K562 (cell line): Measurements from ENCODE around the gene PTPRE. TPM values are rescaled to one million over a fixed set of nuclear protein-coding genes. Genes with fewer than 3 reads are reported as not detected.

Experiments used
- ATAC-seq: fragments of 200-7000 bp; cut with Tn5 transposase; 3 replicates; pipeline ENCODE4 v1.9.1; 2020; ENCODE audit warnings: moderate library complexity
- BruUV-seq: library from RNA; stranded (reverse); fragments of 400-500 nt; replicated peaks from 2 replicates; lab custom pipeline; 2021; lab: Mats Ljungman, UMichigan
- CTCF ChIA-PET: fragments of 300-600 bp; formaldehyde crosslinking; extraction: SDS; loops from one replicate; lab custom pipeline; 2021; ENCODE audit warnings: low intra/inter-chr PET ratio; lab: Yijun Ruan, JAX
- POLR2A ChIA-PET: fragments of 300-600, 350-650 bp; sonication (Branson Sonifier 250); formaldehyde crosslinking; extraction: SDS; loops from one replicate; lab custom pipeline; 2021; ENCODE audit warnings: antibody characterized with exemption, inconsistent platforms; lab: Yijun Ruan, JAX
- DNase-seq, 4 experiments: peaks; one replicate each; pipeline versions ENCODE4 v3.0.0 to v3.0.0-alpha.2; 2011 to 2018; ENCODE audit warnings: low spot score in 3 of 4, mixed read lengths in 3 of 4; ENCODE audit errors: extremely low read depth in 1 of 4
- FAIRE-seq: peaks from 2 replicates; lab custom pipeline; 2011; peaks lifted over from hg19 to GRCh38; lab: Jason Lieb, UNC
- H2AFZ ChIP-seq: 2 replicates; pipeline ENCODE4 v1.6.0; 2011; ENCODE audit warnings: low read depth, low read length, control low read depth, inconsistent platforms
- H3K27ac ChIP-seq: fragments of 200-600 bp; 3 replicates; pipeline ENCODE4 v1.8.0; 2011; ENCODE audit warnings: low read depth, mild to moderate bottlenecking, control low read depth, inconsistent platforms, low read length, moderate library complexity, mixed read lengths; ENCODE audit errors: extremely low read depth
- H3K27me3 ChIP-seq, 2 experiments: fragments of 300-600 bp in 1 of 2; 2 replicates in 1 of 2; 3 replicates in 1 of 2; pipeline versions ENCODE4 v1.6.0 to v1.8.0; 2011; ENCODE audit warnings: inconsistent platforms in 2 of 2, low read length in 2 of 2, mild to moderate bottlenecking in 1 of 2, mixed read lengths in 1 of 2, moderate library complexity in 1 of 2; ENCODE audit not compliant: control insufficient read depth in 2 of 2, insufficient read depth in 2 of 2
- H3K36me3 ChIP-seq: fragments of 300-600 bp; 3 replicates; pipeline ENCODE4 v1.8.0; 2011; ENCODE audit warnings: mild to moderate bottlenecking, low read length, inconsistent platforms; ENCODE audit not compliant: control insufficient read depth, insufficient read depth
- H3K4me1 ChIP-seq, 2 experiments: fragments of 200-600 bp in 1 of 2; replicated peaks in 1 of 2; 2 replicates in 1 of 2; 3 replicates in 1 of 2; pipeline versions ENCODE4 v1.5.1 to v1.8.0; 2011; ENCODE audit warnings: inconsistent platforms in 2 of 2, low read length in 2 of 2, mild to moderate bottlenecking in 1 of 2, mixed read lengths in 1 of 2, moderate library complexity in 1 of 2; ENCODE audit not compliant: control insufficient read depth in 2 of 2, insufficient read depth in 2 of 2
- H3K4me2 ChIP-seq: 2 replicates; pipeline ENCODE4 v1.6.1; 2011; ENCODE audit warnings: low read length, control low read depth, inconsistent platforms, mixed read lengths; ENCODE audit not compliant: insufficient read depth
- H3K4me3 ChIP-seq: fragments of 200-600 bp; sonication (generic), shearing (Covaris generic); 2 replicates; pipeline ENCODE4 v1.5.1; 2016; ENCODE audit warnings: control low read depth, inconsistent platforms
- H3K79me2 ChIP-seq: fragments of 200-600 bp; 3 replicates; pipeline ENCODE4 v1.8.0; 2011; ENCODE audit warnings: low read length, inconsistent platforms; ENCODE audit not compliant: control insufficient read depth, insufficient read depth
- H3K9ac ChIP-seq, 2 experiments: 2 replicates each; pipeline versions ENCODE4 v1.6.0 to v1.6.1; 2011; ENCODE audit warnings: low read depth in 2 of 2, low read length in 2 of 2, control low read depth in 1 of 2, inconsistent platforms in 1 of 2, mild to moderate bottlenecking in 1 of 2, mixed read lengths in 1 of 2; ENCODE audit not compliant: insufficient read depth in 1 of 2
- H3K9me1 ChIP-seq: one replicate; pipeline ENCODE4 v1.6.0; 2011; ENCODE audit warnings: inconsistent platforms, mild to moderate bottlenecking, low read length, moderate library complexity; ENCODE audit not compliant: control insufficient read depth, insufficient read depth
- H3K9me3 ChIP-seq: replicated peaks from 2 replicates; pipeline ENCODE4 v1.5.1; 2011; ENCODE audit warnings: low read depth, low read length, inconsistent platforms; ENCODE audit not compliant: control insufficient read depth, insufficient read depth
- H4K20me1 ChIP-seq: replicated peaks from 2 replicates; pipeline ENCODE4 v1.6.1; 2011; ENCODE audit warnings: low read length, inconsistent platforms, mixed read lengths; ENCODE audit not compliant: control insufficient read depth, insufficient read depth
- CBFA2T2 ChIP-seq: fragments of 450-650 bp; conservative IDR thresholded peaks from 2 replicates; pipeline ENCODE4 v1.6.1; 2017; ENCODE audit warnings: mild to moderate bottlenecking
- E2F3 ChIP-seq: fragments of 250-450 bp; sonication (Bioruptor Pico); IDR thresholded peaks from 2 replicates; pipeline ENCODE4 v1.4.0; 2020; ENCODE audit warnings: mild to moderate bottlenecking
- EHMT2 ChIP-seq: fragments of 450-650 bp; IDR thresholded peaks from 2 replicates; pipeline ENCODE4 v1.6.1; 2018; ENCODE audit warnings: antibody characterized with exemption
- KHSRP ChIP-seq: fragments of 450-650 bp; IDR thresholded peaks from 2 replicates; pipeline ENCODE4 v1.6.1; 2017
- PURB ChIP-seq: sonication (generic); formaldehyde crosslinking; IDR thresholded peaks from 2 replicates; pipeline ENCODE4 v1.9.0; 2021; ENCODE audit warnings: low read depth, mild to moderate bottlenecking, missing genetic modification reagents
- SAP30 ChIP-seq: fragments of 200-600 bp; sonication (generic); IDR thresholded peaks from 2 replicates; pipeline ENCODE4 v1.6.1; 2012; ENCODE audit warnings: borderline replicate concordance, low read depth, mild to moderate bottlenecking, moderate library complexity, low read length, control low read depth, inconsistent platforms; ENCODE audit not compliant: insufficient read depth, poor library complexity, severe bottlenecking
- SP1 ChIP-seq: sonication (generic); formaldehyde crosslinking; IDR thresholded peaks from 2 replicates; pipeline ENCODE4 v1.8.1; 2022; ENCODE audit warnings: mild to moderate bottlenecking, missing genetic modification reagents
- SP2 ChIP-seq: IDR thresholded peaks from 2 replicates; pipeline ENCODE4 v1.6.1; 2011; ENCODE audit warnings: mild to moderate bottlenecking, low read depth, low read length, moderate library complexity; ENCODE audit not compliant: poor library complexity, severe bottlenecking; ENCODE audit errors: extremely low read depth
- SRSF9 ChIP-seq: fragments of 200-400 bp; formaldehyde crosslinking; IDR thresholded peaks from 2 replicates; pipeline ENCODE4 v1.6.1; 2017; ENCODE audit warnings: low read depth, low read length, borderline replicate concordance
- TAF15 ChIP-seq: fragments of 200-400 bp; formaldehyde crosslinking; IDR thresholded peaks from 2 replicates; pipeline ENCODE4 v1.6.1; 2017; ENCODE audit warnings: mild to moderate bottlenecking, low read depth, low read length, moderate library complexity
- U2AF1 ChIP-seq: fragments of 200-400 bp; formaldehyde crosslinking; optimal IDR thresholded peaks from 2 replicates; pipeline ENCODE3; 2017; ENCODE audit warnings: mild to moderate bottlenecking, low read depth, low read length, moderate library complexity
- ZNF324 ChIP-seq: fragments of 250-450 bp; sonication (Bioruptor Pico); IDR thresholded peaks from 2 replicates; pipeline ENCODE4 v1.4.0; 2020; ENCODE audit warnings: mild to moderate bottlenecking
- WGBS: fragments of 100-300 bp; shearing (Covaris generic); methylation state at CpG from one replicate; pipeline ENCODE4 v1.1.6; 2016; ENCODE audit warnings: low coverage, mixed read lengths; ENCODE audit not compliant: insufficient coverage; ENCODE audit errors: missing lambda C conversion rate; 5-methylcytosine and 5-hydroxymethylcytosine counted together
- in situ Hi-C: fragments of 300-500 bp; cut with MboI; formaldehyde crosslinking; loops from 4 replicates; pipeline ENCODE4 v1.15.0; 2018; ENCODE audit warnings: inconsistent platforms, mixed read lengths
- intact Hi-C: fragments of 100-400 bp; cut with micrococcal nuclease; formaldehyde crosslinking; loops from 2 replicates; pipeline ENCODE4 v1.14.2; 2022
- polyA plus RNA-seq, 8 experiments: library from polyadenylated mRNA; depleted of rRNA in 4 of 8; stranded (reverse) in 5 of 8; unstranded in 3 of 8; fragments of >200 nt; fragmentation: Nextera tagmentation in 2 of 8; fragmentation: Illumina TruSeq in 1 of 8; extraction: Ambion mirVana in 2 of 8; extraction: Trizol in 1 of 8; gene quantifications; 2 replicates each; pipeline versions ENCODE4 v1.2.1 to v1.2.3, GENCODE V29; 2011 to 2014; ENCODE audit warnings: inconsistent platforms in 1 of 8, missing spikeins in 1 of 8
- total RNA-seq, 7 experiments: library from RNA; depleted of rRNA in 6 of 7; stranded (reverse); fragments of >200 nt in 6 of 7; fragmentation: Illumina TruSeq in 2 of 7; extraction: Trizol in 2 of 7; gene quantifications; 2 replicates each; pipeline versions ENCODE4 v1.2.1 to v1.2.3, GENCODE V29; 2011 to 2021; ENCODE audit warnings: low replicate concordance in 1 of 7
- TF ChIP-seq, protein P1 (sequence below): fragments of 250-450 bp; sonication (Bioruptor Pico); IDR thresholded peaks from 2 replicates; pipeline ENCODE4 v1.6.1; 2021; ENCODE audit warnings: mild to moderate bottlenecking

Gene PTPRE
- total and polyA plus RNA-seq, 9 of the 15 experiments (the other 6 are each of a cell fraction or from before 2014, with no cell fraction given) = 0.01 to 0.13 (median 0.04) TPM; not detected in 4

GRCh38 chr10:128114901-128115300, 208.0 kb downstream of the PTPRE start:
- Histone ChIP-seq H3K4me3 (no peak overlapping the region), H3K27me3 (no peaks in the 10 kb centered on the region), H2AFZ (no peak overlapping the region), H3K9me1 (no peaks in the 10 kb centered on the region), H3K9me3 (no peaks in the 10 kb centered on the region), H3K9ac (no peak overlapping the region), H3K4me1 (no peaks in the 10 kb centered on the region), H3K4me2 (no peak overlapping the region), H4K20me1 (no peaks in the 10 kb centered on the region; the same call in 1 of the 2 replicates), H3K36me3 (peaks cover 96% of the 10 kb centered on the region), H3K27ac (no peak overlapping the region), H3K79me2 (peaks cover 18% of the 10 kb centered on the region)
- intact Hi-C loops = no loop called here
- FAIRE-seq (no peak), ATAC-seq (no peak), DNase-seq (no peak)
- TF ChIP-seq SRSF9 = no peak
- TF ChIP-seq KHSRP = no peak
- TF ChIP-seq, protein P1, sequence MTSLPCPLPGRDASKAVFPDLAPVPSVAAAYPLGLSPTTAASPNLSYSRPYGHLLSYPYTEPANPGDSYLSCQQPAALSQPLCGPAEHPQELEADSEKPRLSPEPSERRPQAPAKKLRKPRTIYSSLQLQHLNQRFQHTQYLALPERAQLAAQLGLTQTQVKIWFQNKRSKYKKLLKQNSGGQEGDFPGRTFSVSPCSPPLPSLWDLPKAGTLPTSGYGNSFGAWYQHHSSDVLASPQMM = no peak
- no peak for TF ChIP-seq CBFA2T2
- no peak for TF ChIP-seq SP1
- TF ChIP-seq SAP30 = no peak
- no peak for TF ChIP-seq TAF15
- TF ChIP-seq U2AF1 = no peak
- no peak for TF ChIP-seq EHMT2
- TF ChIP-seq ZNF324 (CRISPR knock-in tag) = no peak
- no peak for TF ChIP-seq SP2
- TF ChIP-seq PURB = no peak
- TF ChIP-seq E2F3 = no peak
- WGBS = 100% methylated on average over 2 of the region's 2 CpGs
- POLR2A ChIA-PET = interaction anchor here (0.5 to 4.1 kb wide), 3 partner anchors 10 to 159 kb away, joined by 3 to 26 read pairs (median 4); partner anchors contain the start of gene MKI67
- BruUV-seq = no TSS peak
- CTCF ChIA-PET = no interaction called here
- in situ Hi-C loops = no loop called here
